HCT116 (cell line): ENCODE data around the gene SUGP1. TPM values are rescaled to one million over a fixed set of nuclear protein-coding genes. Genes with fewer than 3 reads are reported as not detected.

ENCODE experiments used
- ATAC-seq: fragments of 200-7000 bp; cut with Tn5 transposase; 2 replicates; pipeline ENCODE4 v1.9.1; 2020; ENCODE audit warnings: mild to moderate bottlenecking, moderate library complexity
- BruUV-seq: library from RNA; stranded (reverse); fragments of 400-500 nt; replicated peaks from 2 replicates; lab custom pipeline; 2021; lab: Mats Ljungman, UMichigan
- CTCF ChIA-PET: fragments of 300-600 bp; sonication (Branson Sonifier 250); formaldehyde crosslinking; loops from one replicate; lab custom pipeline; 2021; ENCODE audit warnings: antibody characterized with exemption; lab: Charles Lee
- POLR2A ChIA-PET: fragments of 300-600, 350-600 bp; sonication (Branson Sonifier 250); formaldehyde crosslinking; loops from one replicate; lab custom pipeline; 2021; ENCODE audit warnings: antibody characterized with exemption; lab: Charles Lee
- RAD21 ChIA-PET, 2 experiments: fragments of 300-600 bp; sonication (Branson Sonifier 250); formaldehyde crosslinking; loops; one replicate each; lab custom pipeline; 2023; ENCODE audit warnings: low total read pairs in 2 of 2; ENCODE audit not compliant: uncharacterized antibody in 2 of 2, unreplicated experiment in 2 of 2, low non-redundant PET in 1 of 2; lab: Charles Lee
- DNase-seq: peaks from one replicate; pipeline ENCODE4 v3.0.0-alpha.2; 2010; ENCODE audit warnings: low read depth, low spot score
- H2AFZ ChIP-seq: fragments of 200-600 bp; shearing (Covaris generic), sonication (generic); 2 replicates; pipeline ENCODE4 v1.6.1; 2017; ENCODE audit warnings: low read depth, mixed run types, mixed read lengths, antibody characterized with exemption, low read length; ENCODE audit not compliant: poor library complexity, severe bottlenecking
- H3K27ac ChIP-seq: 2 replicates; pipeline ENCODE4 v1.5.1; 2012; ENCODE audit warnings: low read depth, low read length
- H3K27me3 ChIP-seq: fragments of 200-600 bp; sonication (generic); 2 replicates; pipeline ENCODE4 v1.6.1; 2016; ENCODE audit warnings: mixed run types, low read length, mixed read lengths; ENCODE audit not compliant: insufficient read depth
- H3K36me3 ChIP-seq, 2 experiments: fragments of 200-500 bp in 1 of 2; fragments of 200-600 bp in 1 of 2; sonication (Bioruptor generic) in 1 of 2; sonication (generic) in 1 of 2; 2 replicates each; pipeline versions ENCODE4 v1.5.1 to v1.6.1; 2014 to 2016; ENCODE audit warnings: low read length in 2 of 2, inconsistent platforms in 1 of 2, mixed read lengths in 1 of 2, mixed run types in 1 of 2; ENCODE audit not compliant: insufficient read depth in 2 of 2, control insufficient read depth in 1 of 2
- H3K4me1 ChIP-seq, 2 experiments: fragments of 200-600 bp in 1 of 2; sonication (generic) in 1 of 2; 2 replicates each; pipeline versions ENCODE4 v1.5.1 to v1.6.1; 2012 to 2017; ENCODE audit warnings: low read length in 2 of 2, inconsistent platforms in 1 of 2, mild to moderate bottlenecking in 1 of 2, mixed read lengths in 1 of 2, mixed run types in 1 of 2, moderate library complexity in 1 of 2; ENCODE audit not compliant: insufficient read depth in 2 of 2, control insufficient read depth in 1 of 2
- H3K4me2 ChIP-seq: fragments of 200-600 bp; sonication (generic); 2 replicates; pipeline ENCODE4 v1.6.1; 2017; ENCODE audit warnings: mixed run types, low read length, mixed read lengths
- H3K4me3 ChIP-seq, 2 experiments: fragments of 200-600 bp in 1 of 2; sonication (generic) in 1 of 2; replicated peaks in 1 of 2; 2 replicates each; pipeline ENCODE4 v1.5.1; 2011 to 2016; ENCODE audit warnings: low read length in 2 of 2, control low read depth in 1 of 2, low read depth in 1 of 2, mild to moderate bottlenecking in 1 of 2, mixed read lengths in 1 of 2, mixed run types in 1 of 2
- H3K79me2 ChIP-seq: fragments of 200-600 bp; sonication (generic); 2 replicates; pipeline ENCODE4 v1.6.1; 2017; ENCODE audit warnings: mild to moderate bottlenecking, mixed run types, low read length, moderate library complexity, mixed read lengths; ENCODE audit not compliant: insufficient read depth
- H3K9ac ChIP-seq: fragments of 200-600 bp; sonication (generic); 2 replicates; pipeline ENCODE4 v1.6.1; 2016; ENCODE audit warnings: low read length, mixed read lengths
- H3K9me2 ChIP-seq: fragments of 200-600 bp; sonication (generic), shearing (Covaris generic); 2 replicates; pipeline ENCODE4 v1.6.1; 2017; ENCODE audit warnings: mixed run types, mild to moderate bottlenecking, moderate library complexity; ENCODE audit not compliant: insufficient read depth
- H3K9me3 ChIP-seq, 2 experiments: fragments of 200-500 bp in 1 of 2; fragments of 200-600 bp in 1 of 2; sonication (Bioruptor generic) in 1 of 2; sonication (generic) in 1 of 2; 2 replicates each; pipeline ENCODE4 v1.6.1; 2014 to 2017; ENCODE audit warnings: low read length in 2 of 2, mixed read lengths in 2 of 2, inconsistent platforms in 1 of 2, low read depth in 1 of 2, mild to moderate bottlenecking in 1 of 2, mixed run types in 1 of 2, moderate library complexity in 1 of 2; ENCODE audit not compliant: control insufficient read depth in 1 of 2, insufficient read depth in 1 of 2
- H4K20me1 ChIP-seq: fragments of 200-600 bp; sonication (generic), shearing (Covaris generic); 2 replicates; pipeline ENCODE4 v1.6.1; 2017; ENCODE audit warnings: mixed run types, mild to moderate bottlenecking, moderate library complexity; ENCODE audit not compliant: insufficient read depth
- CEBPB ChIP-seq: IDR thresholded peaks from 2 replicates; pipeline ENCODE4 v1.6.1; 2012; ENCODE audit warnings: low read depth
- EZH2phosphoT487 ChIP-seq: fragments of 200-600 bp; IDR thresholded peaks from 2 replicates; pipeline ENCODE4 v1.6.1; 2018; ENCODE audit warnings: antibody characterized with exemption, borderline replicate concordance
- JUND ChIP-seq: IDR thresholded peaks from 2 replicates; pipeline ENCODE4 v1.6.1; 2012
- POLR2A ChIP-seq: IDR thresholded peaks from 2 replicates; pipeline ENCODE4 v1.7.0; 2011; ENCODE audit warnings: borderline replicate concordance; ENCODE audit not compliant: insufficient read depth, insufficient read length; ENCODE audit errors: extremely low read depth
- POLR2AphosphoS5 ChIP-seq: IDR thresholded peaks from 2 replicates; pipeline ENCODE4 v1.6.1; 2011; ENCODE audit warnings: mild to moderate bottlenecking, low read depth, low read length, moderate library complexity
- SIN3A ChIP-seq: IDR thresholded peaks from 2 replicates; pipeline ENCODE4 v1.6.1; 2012; ENCODE audit warnings: low read depth
- SP1 ChIP-seq: IDR thresholded peaks from 2 replicates; pipeline ENCODE4 v1.6.1; 2012; ENCODE audit warnings: low read depth
- SRF ChIP-seq: IDR thresholded peaks from 2 replicates; pipeline ENCODE4 v1.6.1; 2012; ENCODE audit warnings: low read depth
- TCF7L2 ChIP-seq: IDR thresholded peaks from 2 replicates; pipeline ENCODE4 v1.7.0; 2011; ENCODE audit warnings: borderline replicate concordance, inconsistent platforms; ENCODE audit not compliant: insufficient read depth, insufficient read length; ENCODE audit errors: extremely low read depth
- YY1 ChIP-seq: IDR thresholded peaks from 2 replicates; pipeline ENCODE4 v1.6.1; 2011; ENCODE audit warnings: low read length, low read depth, moderate library complexity, mild to moderate bottlenecking; ENCODE audit not compliant: insufficient replicate concordance; ENCODE audit errors: extremely low read depth
- ZFX ChIP-seq: fragments of 450-650 bp; IDR thresholded peaks from 2 replicates; pipeline ENCODE4 v1.6.1; 2017
- ZNF274 ChIP-seq: fragments of 200-500 bp; sonication (Bioruptor generic); IDR thresholded peaks from 2 replicates; pipeline ENCODE4 v1.6.1; 2014; ENCODE audit warnings: mild to moderate bottlenecking, low read depth, low read length, inconsistent platforms
- intact Hi-C: fragments of 100-400 bp; cut with micrococcal nuclease; formaldehyde crosslinking; loops from 2 replicates; pipeline ENCODE4 v1.10.0; 2022
- total RNA-seq: library from RNA; stranded (reverse); gene quantifications from one replicate; pipeline ENCODE4 v1.2.1, GENCODE V29; 2021; ENCODE audit not compliant: unreplicated experiment
- TF ChIP-seq, protein P1 (sequence below): IDR thresholded peaks from 2 replicates; pipeline ENCODE4 v1.6.1; 2012
- TF ChIP-seq, protein P2 (sequence below): IDR thresholded peaks from 2 replicates; pipeline ENCODE4 v1.6.1; 2012; ENCODE audit warnings: low read depth
- TF ChIP-seq, protein P3 (sequence below), 3 experiments: fragments of 200-600 bp in 1 of 3; sonication (generic) in 1 of 3; IDR thresholded peaks in 2 of 3; conservative IDR thresholded peaks in 1 of 3; 2 replicates each; pipeline ENCODE4 v1.5.1; 2012 to 2017; ENCODE audit warnings: low read depth in 2 of 3, low read length in 2 of 3, antibody characterized with exemption in 1 of 3, borderline replicate concordance in 1 of 3, control low read depth in 1 of 3, mild to moderate bottlenecking in 1 of 3, mixed read lengths in 1 of 3, mixed run types in 1 of 3, moderate library complexity in 1 of 3; ENCODE audit not compliant: insufficient read depth in 1 of 3

The SUGP1 gene
- total RNA-seq, 1 experiment from 2014 or later = 47.6 TPM

GRCh38 chr19:19250196-19250801 is 70.0 kb downstream of the SUGP1 start:
- Histone ChIP-seq H3K9me3 (no peaks in the 10 kb centered on the region), H4K20me1 (no peaks in the 10 kb centered on the region), H3K4me2 (no peak overlapping the region), H3K27me3 (peaks cover 26% of the 10 kb centered on the region), H3K9me2 (no peaks in the 10 kb centered on the region), H3K4me1 (no peaks in the 10 kb centered on the region)
- no peak for DNase-seq
- CTCF ChIA-PET = no interaction called here
- RAD21 ChIA-PET = no interaction called here
- no peak for TF ChIP-seq POLR2A
- TF ChIP-seq, all 23 proteins: peak for 0
- no peaks in the 10 kb centered on the region for H3K36me3 ChIP-seq
- no peak overlapping the region for H2AFZ ChIP-seq
- no peaks in the 10 kb centered on the region for H3K79me2 ChIP-seq
- POLR2A ChIA-PET = no interaction called here
- ATAC-seq = no peak
- intact Hi-C loops = no loop called here
- H3K27ac ChIP-seq = no peak overlapping the region
- no TSS peak for BruUV-seq
- H3K9ac ChIP-seq = no peak overlapping the region
- H3K4me3 ChIP-seq = no peak overlapping the region

- CTCF ChIA-PET = interaction anchor here (0.6 kb wide), 1 partner anchor 1130 kb away, joined by 3 read pairs; no protein-coding TSS in a partner anchor
- no TSS peak for BruUV-seq
- no peak overlapping the region for H3K4me3 ChIP-seq
- no peak for DNase-seq
- no peaks in the 10 kb centered on the region for H3K36me3 ChIP-seq
- no peaks in the 10 kb centered on the region for H4K20me1 ChIP-seq
- H3K79me2 ChIP-seq = no peaks in the 10 kb centered on the region
- intact Hi-C loops = no loop called here
- H2AFZ ChIP-seq = no peak overlapping the region
- peaks cover 0 to 3% of the 10 kb centered on the region in 2 experiments; a peak in 1 of 4 replicates for H3K9me3 ChIP-seq
- no peaks in the 10 kb centered on the region for H3K4me1 ChIP-seq
- H3K27me3 ChIP-seq = no peaks in the 10 kb centered on the region
- H3K9me2 ChIP-seq = no peaks in the 10 kb centered on the region
- no peak overlapping the region for H3K9ac ChIP-seq
- no peak overlapping the region for H3K27ac ChIP-seq
- ATAC-seq = no peak
- RAD21 ChIA-PET = no interaction called here
- POLR2A ChIA-PET = no interaction called here
- H3K4me2 ChIP-seq = no peak overlapping the region
- TF ChIP-seq, protein P1, sequence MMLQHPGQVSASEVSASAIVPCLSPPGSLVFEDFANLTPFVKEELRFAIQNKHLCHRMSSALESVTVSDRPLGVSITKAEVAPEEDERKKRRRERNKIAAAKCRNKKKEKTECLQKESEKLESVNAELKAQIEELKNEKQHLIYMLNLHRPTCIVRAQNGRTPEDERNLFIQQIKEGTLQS = no peak
- TF ChIP-seq, protein P2, sequence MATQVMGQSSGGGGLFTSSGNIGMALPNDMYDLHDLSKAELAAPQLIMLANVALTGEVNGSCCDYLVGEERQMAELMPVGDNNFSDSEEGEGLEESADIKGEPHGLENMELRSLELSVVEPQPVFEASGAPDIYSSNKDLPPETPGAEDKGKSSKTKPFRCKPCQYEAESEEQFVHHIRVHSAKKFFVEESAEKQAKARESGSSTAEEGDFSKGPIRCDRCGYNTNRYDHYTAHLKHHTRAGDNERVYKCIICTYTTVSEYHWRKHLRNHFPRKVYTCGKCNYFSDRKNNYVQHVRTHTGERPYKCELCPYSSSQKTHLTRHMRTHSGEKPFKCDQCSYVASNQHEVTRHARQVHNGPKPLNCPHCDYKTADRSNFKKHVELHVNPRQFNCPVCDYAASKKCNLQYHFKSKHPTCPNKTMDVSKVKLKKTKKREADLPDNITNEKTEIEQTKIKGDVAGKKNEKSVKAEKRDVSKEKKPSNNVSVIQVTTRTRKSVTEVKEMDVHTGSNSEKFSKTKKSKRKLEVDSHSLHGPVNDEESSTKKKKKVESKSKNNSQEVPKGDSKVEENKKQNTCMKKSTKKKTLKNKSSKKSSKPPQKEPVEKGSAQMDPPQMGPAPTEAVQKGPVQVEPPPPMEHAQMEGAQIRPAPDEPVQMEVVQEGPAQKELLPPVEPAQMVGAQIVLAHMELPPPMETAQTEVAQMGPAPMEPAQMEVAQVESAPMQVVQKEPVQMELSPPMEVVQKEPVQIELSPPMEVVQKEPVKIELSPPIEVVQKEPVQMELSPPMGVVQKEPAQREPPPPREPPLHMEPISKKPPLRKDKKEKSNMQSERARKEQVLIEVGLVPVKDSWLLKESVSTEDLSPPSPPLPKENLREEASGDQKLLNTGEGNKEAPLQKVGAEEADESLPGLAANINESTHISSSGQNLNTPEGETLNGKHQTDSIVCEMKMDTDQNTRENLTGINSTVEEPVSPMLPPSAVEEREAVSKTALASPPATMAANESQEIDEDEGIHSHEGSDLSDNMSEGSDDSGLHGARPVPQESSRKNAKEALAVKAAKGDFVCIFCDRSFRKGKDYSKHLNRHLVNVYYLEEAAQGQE = no peak
- TF ChIP-seq SP1 = no peak
- TF ChIP-seq YY1 = no peak
- TF ChIP-seq SIN3A = no peak
- TF ChIP-seq TCF7L2 = no peak
- TF ChIP-seq EZH2phosphoT487 = no peak
- no peak for TF ChIP-seq CEBPB
- no peak for TF ChIP-seq POLR2AphosphoS5
- TF ChIP-seq ZNF274 = no peak
- TF ChIP-seq, protein P3, sequence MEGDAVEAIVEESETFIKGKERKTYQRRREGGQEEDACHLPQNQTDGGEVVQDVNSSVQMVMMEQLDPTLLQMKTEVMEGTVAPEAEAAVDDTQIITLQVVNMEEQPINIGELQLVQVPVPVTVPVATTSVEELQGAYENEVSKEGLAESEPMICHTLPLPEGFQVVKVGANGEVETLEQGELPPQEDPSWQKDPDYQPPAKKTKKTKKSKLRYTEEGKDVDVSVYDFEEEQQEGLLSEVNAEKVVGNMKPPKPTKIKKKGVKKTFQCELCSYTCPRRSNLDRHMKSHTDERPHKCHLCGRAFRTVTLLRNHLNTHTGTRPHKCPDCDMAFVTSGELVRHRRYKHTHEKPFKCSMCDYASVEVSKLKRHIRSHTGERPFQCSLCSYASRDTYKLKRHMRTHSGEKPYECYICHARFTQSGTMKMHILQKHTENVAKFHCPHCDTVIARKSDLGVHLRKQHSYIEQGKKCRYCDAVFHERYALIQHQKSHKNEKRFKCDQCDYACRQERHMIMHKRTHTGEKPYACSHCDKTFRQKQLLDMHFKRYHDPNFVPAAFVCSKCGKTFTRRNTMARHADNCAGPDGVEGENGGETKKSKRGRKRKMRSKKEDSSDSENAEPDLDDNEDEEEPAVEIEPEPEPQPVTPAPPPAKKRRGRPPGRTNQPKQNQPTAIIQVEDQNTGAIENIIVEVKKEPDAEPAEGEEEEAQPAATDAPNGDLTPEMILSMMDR (IDR thresholded peaks at IDR 0.05 in 2 of 3, conservative IDR thresholded peaks at IDR 0.05 in 1 of 3; ENCODE audit: borderline replicate concordance in 1 of 3, insufficient read depth in 1 of 3, low read depth in 2 of 3, low read length in 2 of 3) = no peak
- TF ChIP-seq SRF = no peak
- no peak for TF ChIP-seq ZFX
- TF ChIP-seq POLR2A = no peak
- TF ChIP-seq JUND = no peak
These were observed 79.8 kb downstream of the SUGP1 start for GRCh38 chr19:19240476-19240875.
